Superior temporal gyrus (tissue), 1 donor: ENCODE data around the gene LHX4.

Experiments used
- DNase-seq: peaks from one replicate; pipeline ENCODE4 v3.0.0-alpha.2; 2016; ENCODE audit errors: extremely low spot score

The LHX4 gene

GRCh38 chr1:180299479-180300221 is 69.6 kb downstream of the LHX4 start:
- DNase-seq: no peak

GRCh38 chr1:180301135-180301742 is 71.2 kb downstream of the LHX4 start:
- no peak for DNase-seq

GRCh38 chr1:180309338-180309737 is 79.3 kb downstream of the LHX4 start:
- DNase-seq: no peak

- no peak for DNase-seq
Measured at GRCh38 chr1:180310095-180310494, 80.0 kb downstream of the LHX4 start.

GRCh38 chr1:180311011-180311730 is 81.1 kb downstream of the LHX4 start:
- no peak for DNase-seq

- DNase-seq: no peak
Measured at GRCh38 chr1:180312926-180313325, 82.9 kb downstream of the LHX4 start.

GRCh38 chr1:180327089-180327488 is 97.0 kb downstream of the LHX4 start:
- DNase-seq: no peak
